Endothelial cell of umbilical vein (primary cell): Measurements from ENCODE around the gene PLIN5. TPM values are rescaled to one million over a fixed set of nuclear protein-coding genes. Genes with fewer than 3 reads are reported as not detected.

ENCODE experiments used
- BruUV-seq: library from RNA; stranded (reverse); fragments of 400-500 nt; replicated peaks from 2 replicates; lab custom pipeline; 2021; lab: Mats Ljungman, UMichigan
- CTCF ChIA-PET: fragments of 300-600, 350-600 bp; sonication (Branson Sonifier 250); formaldehyde crosslinking; loops from one replicate; lab custom pipeline; 2021; ENCODE audit warnings: antibody characterized with exemption, inconsistent platforms; lab: Charles Lee
- POLR2A ChIA-PET: fragments of 300-600, 350-600 bp; sonication (Branson Sonifier 250); formaldehyde crosslinking; loops from one replicate; lab custom pipeline; 2021; ENCODE audit warnings: antibody characterized with exemption, inconsistent platforms; lab: Charles Lee
- DNase-seq: peaks from one replicate; pipeline ENCODE4 v3.0.0-alpha.2; 2011; ENCODE audit warnings: low read depth, low spot score
- FAIRE-seq: peaks from 2 replicates; lab custom pipeline; 2011; peaks lifted over from hg19 to GRCh38; lab: Jason Lieb, UNC
- H2AFZ ChIP-seq: 2 replicates; pipeline ENCODE4 v1.6.0; 2012; ENCODE audit warnings: low read depth, low read length, control low read depth, inconsistent platforms
- H3K27ac ChIP-seq: 2 replicates; pipeline ENCODE4 v1.5.1; 2011; ENCODE audit warnings: low read depth, mild to moderate bottlenecking, control low read depth, low read length, moderate library complexity; ENCODE audit not compliant: insufficient read depth
- H3K27me3 ChIP-seq, 2 experiments: 2 replicates each; pipeline versions ENCODE4 v1.6.0 to v1.6.1; 2011; ENCODE audit warnings: low read length in 2 of 2, mixed read lengths in 1 of 2; ENCODE audit not compliant: control insufficient read depth in 2 of 2, insufficient read depth in 2 of 2
- H3K36me3 ChIP-seq, 2 experiments: 2 replicates in 1 of 2; 3 replicates in 1 of 2; pipeline ENCODE4 v1.5.1; 2011; ENCODE audit warnings: low read length in 2 of 2, mild to moderate bottlenecking in 1 of 2, moderate library complexity in 1 of 2; ENCODE audit not compliant: control insufficient read depth in 2 of 2, insufficient read depth in 2 of 2; ENCODE audit errors: extremely low read depth in 1 of 2
- H3K4me1 ChIP-seq: 3 replicates; pipeline ENCODE4 v1.5.1; 2011; ENCODE audit warnings: mild to moderate bottlenecking, low read length; ENCODE audit not compliant: control insufficient read depth, insufficient read depth; ENCODE audit errors: extremely low read depth
- H3K4me2 ChIP-seq: 2 replicates; pipeline ENCODE4 v1.6.1; 2011; ENCODE audit warnings: low read length, control low read depth, mixed read lengths; ENCODE audit not compliant: insufficient read depth
- H3K4me3 ChIP-seq, 3 experiments: fragments of 200-600 bp in 1 of 3; sonication (generic), shearing (Covaris generic) in 1 of 3; replicated peaks in 1 of 3; 2 replicates each; pipeline ENCODE4 v1.5.1; 2011 to 2016; ENCODE audit warnings: control low read depth in 3 of 3, low read length in 3 of 3, mild to moderate bottlenecking in 2 of 3, inconsistent platforms in 1 of 3, low read depth in 1 of 3, moderate library complexity in 1 of 3; ENCODE audit not compliant: insufficient read depth in 1 of 3
- H3K79me2 ChIP-seq: 2 replicates; pipeline ENCODE4 v1.6.0; 2012; ENCODE audit warnings: low read length, inconsistent platforms; ENCODE audit not compliant: control insufficient read depth, insufficient read depth
- H3K9ac ChIP-seq: replicated peaks from 2 replicates; pipeline ENCODE3; 2011; ENCODE audit warnings: low read length, control low read depth; ENCODE audit not compliant: insufficient read depth; ENCODE audit errors: extremely low read depth
- H3K9me1 ChIP-seq: replicated peaks from 3 replicates; pipeline ENCODE4 v1.6.0; 2011; ENCODE audit warnings: mild to moderate bottlenecking, low read length; ENCODE audit not compliant: control insufficient read depth, insufficient read depth; ENCODE audit errors: extremely low read depth
- H3K9me3 ChIP-seq: replicated peaks from 2 replicates; pipeline ENCODE4 v1.5.1; 2012; ENCODE audit warnings: low read length, inconsistent platforms; ENCODE audit not compliant: control insufficient read depth, insufficient read depth
- H4K20me1 ChIP-seq: replicated peaks from 2 replicates; pipeline ENCODE3; 2011; ENCODE audit warnings: mild to moderate bottlenecking, low read length; ENCODE audit not compliant: control insufficient read depth, insufficient read depth; ENCODE audit errors: extremely low read depth
- EZH2 ChIP-seq: IDR thresholded peaks from 2 replicates; pipeline ENCODE4 v1.6.1; 2012; ENCODE audit warnings: borderline replicate concordance, low read depth, mild to moderate bottlenecking, moderate library complexity, low read length, inconsistent platforms; ENCODE audit not compliant: severe bottlenecking
- FOS ChIP-seq: IDR thresholded peaks from 2 replicates; pipeline ENCODE4 v1.6.1; 2011; ENCODE audit warnings: mild to moderate bottlenecking, low read length, moderate library complexity, borderline replicate concordance; ENCODE audit not compliant: insufficient read depth
- GATA2 ChIP-seq: IDR thresholded peaks from 2 replicates; pipeline ENCODE4 v1.7.0; 2011; ENCODE audit warnings: low read depth, mild to moderate bottlenecking, moderate library complexity, mixed read lengths, low read length; ENCODE audit not compliant: insufficient read length, insufficient read depth
- JUN ChIP-seq: IDR thresholded peaks from 2 replicates; pipeline ENCODE4 v1.6.1; 2011; ENCODE audit warnings: borderline replicate concordance, low read depth; ENCODE audit not compliant: insufficient read length, insufficient read depth
- MYC ChIP-seq: IDR thresholded peaks from one replicate; pipeline ENCODE4 v1.6.1; 2011; ENCODE audit warnings: mild to moderate bottlenecking, low read depth, low read length
- POLR2A ChIP-seq: IDR thresholded peaks from 2 replicates; pipeline ENCODE4 v1.6.1; 2012; ENCODE audit warnings: low read depth, mild to moderate bottlenecking, control low read depth, low read length
- dilution Hi-C: fragments of 300-500 bp; cut with MboI; formaldehyde crosslinking; loops from one replicate; pipeline ENCODE4 v1.15.0; 2019; ENCODE audit warnings: low sequenced_read_pairs; ENCODE audit not compliant: extremely low pct_ligation_motif_present
- intact Hi-C: fragments of 100-400 bp; cut with micrococcal nuclease; formaldehyde crosslinking; loops from one replicate; pipeline ENCODE4 v1.10.0; 2022
- polyA plus RNA-seq, 4 experiments: library from polyadenylated mRNA; depleted of rRNA in 3 of 4; stranded (reverse) in 3 of 4; unstranded in 1 of 4; fragments of >200 nt; gene quantifications; 2 replicates each; pipeline versions ENCODE4 v1.2.1 to v1.2.3, GENCODE V29; 2011 to 2012; ENCODE audit warnings: missing spikeins in 1 of 4
- total RNA-seq: library from RNA; stranded (reverse); gene quantifications from 2 replicates; pipeline ENCODE4 v1.2.3, GENCODE V29; 2021
- TF ChIP-seq, protein P1 (sequence below): IDR thresholded peaks from 2 replicates; pipeline ENCODE4 v1.6.1; 2011; ENCODE audit not compliant: insufficient read depth, insufficient read length
- TF ChIP-seq, protein P2 (sequence below), 2 donors: IDR thresholded peaks; 1 replicate in 1 of 2; 2 replicates in 1 of 2; pipeline ENCODE4 v1.5.1; 2011; ENCODE audit warnings: low read length in 2 of 2, mild to moderate bottlenecking in 2 of 2, moderate library complexity in 2 of 2, control low read depth in 1 of 2, inconsistent platforms in 1 of 2, low read depth in 1 of 2; ENCODE audit not compliant: insufficient read depth in 1 of 2; ENCODE audit errors: extremely low read depth in 1 of 2

PLIN5 gene
- total and polyA plus RNA-seq, 2 donors (not counting 3 experiments of a cell fraction or from before 2014, with no cell fraction given) = 0.17 to 0.24 TPM

DNA sequence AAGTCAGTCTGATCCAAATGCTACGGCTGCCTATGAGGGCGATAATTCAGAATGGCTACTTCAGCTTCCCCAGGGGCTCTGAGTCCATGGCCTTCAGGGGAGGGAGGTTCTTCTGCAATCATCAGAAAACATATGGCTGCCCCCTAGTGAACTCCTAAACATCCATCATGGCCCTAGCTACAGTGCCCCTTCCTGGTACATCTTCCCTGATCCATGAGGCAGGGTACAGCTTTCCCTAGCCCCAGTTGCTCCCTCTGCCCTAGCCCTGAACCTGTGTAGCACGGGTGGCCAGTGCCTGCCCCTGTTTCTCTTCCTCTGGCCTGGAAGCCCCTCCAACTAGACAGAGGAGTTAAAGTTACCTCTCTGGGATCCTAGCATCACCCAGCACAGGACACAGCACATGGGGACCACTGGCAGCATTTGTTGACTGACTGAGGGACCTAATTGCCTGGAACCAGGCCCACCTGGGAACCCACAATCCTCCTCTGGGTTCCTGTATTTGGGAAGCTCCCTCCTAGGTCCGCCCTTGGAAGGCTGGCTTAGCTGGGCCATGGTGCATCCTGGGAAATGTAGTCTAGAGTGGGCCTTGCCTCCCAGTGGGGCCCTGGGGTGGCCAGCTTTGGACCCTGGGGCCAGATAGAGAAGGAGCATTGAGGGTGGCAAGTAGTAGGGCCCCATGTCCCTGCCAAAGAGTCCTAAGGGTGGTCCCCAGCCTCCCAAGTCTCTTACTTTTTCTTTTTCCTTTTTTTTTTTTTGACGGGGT is 42.2 kb upstream of the PLIN5 start:
- dilution Hi-C loops (no loop called here), intact Hi-C loops (loop anchor here (5.0 kb wide), 1 partner anchor 145 kb away; the partner anchor contains the start of gene DPP9)
- no peak overlapping the region for H3K4me2 ChIP-seq
- no peak overlapping the region for H2AFZ ChIP-seq
- H4K20me1 ChIP-seq = no peaks in the 10 kb centered on the region
- H3K9ac ChIP-seq = no peak overlapping the region
- H3K27me3 ChIP-seq = no peaks in the 10 kb centered on the region
- CTCF ChIA-PET = interaction anchor here (0.8 to 5.7 kb wide), 10 partner anchors 8 to 63 kb away, joined by 3 to 75 read pairs (median 6); partner anchors contain the start of genes SEMA6B and TNFAIP8L1
- H3K36me3 ChIP-seq = peaks cover 0 to 11% of the 10 kb centered on the region in 2 experiments
- H3K9me3 ChIP-seq = no peaks in the 10 kb centered on the region
- H3K4me1 ChIP-seq = peaks cover 27% of the 10 kb centered on the region
- H3K27ac ChIP-seq = no peak overlapping the region
- DNase-seq (no peak), FAIRE-seq (peak; percentile 80)
- POLR2A ChIA-PET = interaction anchor here (0.6 kb wide), 1 partner anchor 21 kb away, joined by 3 read pairs; no protein-coding TSS in a partner anchor
- no TSS peak for BruUV-seq
- H3K4me3 ChIP-seq = no peak overlapping the region
- TF ChIP-seq MYC (no peak), FOS (no peak), POLR2A (no peak), JUN (no peak), GATA2 (no peak), EZH2 (no peak)
- TF ChIP-seq, protein P1, sequence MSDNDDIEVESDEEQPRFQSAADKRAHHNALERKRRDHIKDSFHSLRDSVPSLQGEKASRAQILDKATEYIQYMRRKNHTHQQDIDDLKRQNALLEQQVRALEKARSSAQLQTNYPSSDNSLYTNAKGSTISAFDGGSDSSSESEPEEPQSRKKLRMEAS = no peak
- TF ChIP-seq, protein P2, sequence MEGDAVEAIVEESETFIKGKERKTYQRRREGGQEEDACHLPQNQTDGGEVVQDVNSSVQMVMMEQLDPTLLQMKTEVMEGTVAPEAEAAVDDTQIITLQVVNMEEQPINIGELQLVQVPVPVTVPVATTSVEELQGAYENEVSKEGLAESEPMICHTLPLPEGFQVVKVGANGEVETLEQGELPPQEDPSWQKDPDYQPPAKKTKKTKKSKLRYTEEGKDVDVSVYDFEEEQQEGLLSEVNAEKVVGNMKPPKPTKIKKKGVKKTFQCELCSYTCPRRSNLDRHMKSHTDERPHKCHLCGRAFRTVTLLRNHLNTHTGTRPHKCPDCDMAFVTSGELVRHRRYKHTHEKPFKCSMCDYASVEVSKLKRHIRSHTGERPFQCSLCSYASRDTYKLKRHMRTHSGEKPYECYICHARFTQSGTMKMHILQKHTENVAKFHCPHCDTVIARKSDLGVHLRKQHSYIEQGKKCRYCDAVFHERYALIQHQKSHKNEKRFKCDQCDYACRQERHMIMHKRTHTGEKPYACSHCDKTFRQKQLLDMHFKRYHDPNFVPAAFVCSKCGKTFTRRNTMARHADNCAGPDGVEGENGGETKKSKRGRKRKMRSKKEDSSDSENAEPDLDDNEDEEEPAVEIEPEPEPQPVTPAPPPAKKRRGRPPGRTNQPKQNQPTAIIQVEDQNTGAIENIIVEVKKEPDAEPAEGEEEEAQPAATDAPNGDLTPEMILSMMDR (IDR thresholded peaks at IDR 0.05; ENCODE audit: extremely low read depth in 1 of 2, insufficient read depth in 1 of 2, low read depth in 1 of 2, low read length in 2 of 2) = no peak
- H3K79me2 ChIP-seq = no peaks in the 10 kb centered on the region
- H3K9me1 ChIP-seq = no peaks in the 10 kb centered on the region
